ENCODE measurements around the gene USP3.
"Not testable (repeated sequence)": the region's sequence is repeated elsewhere in the genome, so short reads cannot be mapped to it uniquely, and the experiment has no call there.

Gene USP3

GRCh38 chr15:63482874-63483323 lies 21.5 kb upstream of the USP3 start:
- H2AFZ ChIP-seq (ENCODE audit: low read depth, low read length): no peak overlapping the region
- H3K36me3 ChIP-seq (ENCODE audit: insufficient read depth, low read length): no peaks in the 10 kb centered on the region
- H3K27me3 ChIP-seq (ENCODE audit: insufficient read depth, low read length): no peaks in the 10 kb centered on the region
- H3K9me3 ChIP-seq (ENCODE audit: low read length): no peaks in the 10 kb centered on the region
- H3K4me1 ChIP-seq (ENCODE audit: insufficient read depth, low read length): peaks cover 14% of the 10 kb centered on the region
- no peak overlapping the region for H3K4me3 ChIP-seq (ENCODE audit: low read length)

DNA sequence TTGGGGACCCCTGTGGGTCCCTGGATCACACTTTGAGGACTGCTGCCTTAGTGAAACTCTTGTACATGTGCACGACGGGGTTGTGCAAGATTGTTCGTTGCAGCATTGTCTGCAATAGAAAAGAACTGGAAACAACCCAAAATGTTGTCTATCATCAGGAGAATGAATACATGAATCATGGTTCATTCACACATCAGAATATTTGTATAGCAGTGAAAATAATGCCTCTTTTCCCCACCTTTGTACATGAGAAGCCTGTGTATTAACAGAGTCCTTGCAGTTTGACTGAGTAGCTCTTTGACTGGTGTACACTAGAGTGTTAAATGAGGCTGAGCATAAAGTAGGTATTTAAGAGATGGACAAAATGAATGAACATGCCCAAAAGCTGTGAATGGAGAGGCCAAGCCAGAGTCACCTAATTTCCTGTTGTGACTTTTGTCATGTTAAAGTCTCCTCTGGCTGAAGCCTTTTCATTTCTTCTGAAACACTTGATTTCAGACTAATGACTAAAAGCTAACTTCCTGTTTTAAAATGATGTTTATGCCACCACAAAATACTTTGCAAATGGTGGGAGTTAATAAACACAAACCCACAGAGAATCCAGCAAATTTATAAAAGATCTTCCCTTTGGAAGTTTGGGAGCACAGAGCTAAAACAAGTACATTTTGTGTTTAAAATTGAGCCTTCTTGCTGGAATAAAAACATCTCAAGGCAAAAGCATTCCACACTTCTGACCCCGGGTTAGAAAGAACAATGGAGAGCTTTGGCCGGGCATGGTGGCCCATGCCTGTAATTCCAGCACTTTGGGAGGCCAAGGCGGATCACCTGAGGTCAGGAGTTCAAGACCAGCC lies 20.6 kb upstream of the USP3 start:
- Histone ChIP-seq H3K36me3 (ENCODE audit: insufficient read depth, low read length) (no peaks in the 10 kb centered on the region), H3K4me3 (ENCODE audit: low read length) (no peak overlapping the region), H3K9me3 (ENCODE audit: low read length) (no peaks in the 10 kb centered on the region), H3K4me1 (ENCODE audit: insufficient read depth, low read length) (peaks cover 14% of the 10 kb centered on the region), H2AFZ (ENCODE audit: low read depth, low read length) (no peak overlapping the region), H3K27me3 (ENCODE audit: insufficient read depth, low read length) (no peaks in the 10 kb centered on the region)

- no peak overlapping the region for H2AFZ ChIP-seq (ENCODE audit: low read depth, low read length)
- H3K27me3 ChIP-seq (ENCODE audit: insufficient read depth, low read length): no peaks in the 10 kb centered on the region
- no peaks in the 10 kb centered on the region for H3K36me3 ChIP-seq (ENCODE audit: insufficient read depth, low read length)
- peaks cover 14% of the 10 kb centered on the region for H3K4me1 ChIP-seq (ENCODE audit: insufficient read depth, low read length)
- H3K4me3 ChIP-seq (ENCODE audit: low read length): no peak overlapping the region
- no peaks in the 10 kb centered on the region for H3K9me3 ChIP-seq (ENCODE audit: low read length)
These were observed 19.8 kb upstream of the USP3 start for GRCh38 chr15:63484433-63485186.

GRCh38 chr15:63487076-63487757 lies 17.2 kb upstream of the USP3 start:
- Histone ChIP-seq H3K4me3 (ENCODE audit: low read length) (no peak overlapping the region), H3K9me3 (ENCODE audit: low read length) (no peaks in the 10 kb centered on the region), H3K4me1 (ENCODE audit: insufficient read depth, low read length) (peaks cover 18% of the 10 kb centered on the region), H3K36me3 (ENCODE audit: insufficient read depth, low read length) (no peaks in the 10 kb centered on the region), H2AFZ (ENCODE audit: low read depth, low read length) (no peak overlapping the region), H3K27me3 (ENCODE audit: insufficient read depth, low read length) (no peaks in the 10 kb centered on the region)

- H3K4me1 ChIP-seq (ENCODE audit: insufficient read depth, low read length): peaks cover 20% of the 10 kb centered on the region
- H3K27me3 ChIP-seq (ENCODE audit: insufficient read depth, low read length); H3K36me3 ChIP-seq (ENCODE audit: insufficient read depth, low read length); H3K9me3 ChIP-seq (ENCODE audit: low read length); H2AFZ ChIP-seq (ENCODE audit: low read depth, low read length); H3K4me3 ChIP-seq (ENCODE audit: low read length): not testable (repeated sequence)
These were observed 16.5 kb upstream of the USP3 start for GRCh38 chr15:63487758-63488397.

DNA sequence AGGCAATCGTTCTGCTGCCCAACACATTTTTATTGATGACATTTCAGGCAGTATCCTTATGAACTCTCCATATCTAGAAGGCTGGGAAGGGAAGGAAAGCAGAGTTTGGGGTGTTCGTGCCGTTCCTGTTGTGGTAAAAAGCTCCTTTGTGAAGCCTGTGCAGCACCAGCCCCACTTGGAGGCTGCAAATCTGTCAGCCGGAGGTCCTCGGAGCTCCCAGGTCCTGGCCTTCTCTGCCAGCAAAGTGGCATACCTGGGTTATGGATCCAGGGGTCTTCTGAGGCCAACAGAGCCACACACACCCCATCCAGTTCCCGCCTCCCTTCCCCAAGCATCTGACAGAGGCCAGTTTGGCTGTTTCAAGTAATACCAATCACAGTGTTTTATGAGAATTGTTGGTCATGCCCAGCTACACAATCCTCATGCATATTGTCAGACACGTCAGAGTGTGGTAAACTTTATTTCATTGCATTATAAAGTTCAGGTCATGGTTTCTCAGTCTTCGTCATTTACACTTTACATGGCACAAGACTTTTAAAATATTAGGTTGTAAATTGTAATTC lies 15.9 kb upstream of the USP3 start:
- Histone ChIP-seq H3K27me3 (ENCODE audit: insufficient read depth, low read length) (no peaks in the 10 kb centered on the region), H3K4me1 (ENCODE audit: insufficient read depth, low read length) (peaks cover 15% of the 10 kb centered on the region), H3K36me3 (ENCODE audit: insufficient read depth, low read length) (no peaks in the 10 kb centered on the region), H2AFZ (ENCODE audit: low read depth, low read length) (no peak overlapping the region), H3K4me3 (ENCODE audit: low read length) (no peak overlapping the region), H3K9me3 (ENCODE audit: low read length) (no peaks in the 10 kb centered on the region)

GRCh38 chr15:63489352-63489751 lies 15.0 kb upstream of the USP3 start:
- no peaks in the 10 kb centered on the region for H3K9me3 ChIP-seq (ENCODE audit: low read length)
- H3K27me3 ChIP-seq (ENCODE audit: insufficient read depth, low read length): no peaks in the 10 kb centered on the region
- no peaks in the 10 kb centered on the region for H3K36me3 ChIP-seq (ENCODE audit: insufficient read depth, low read length)
- H3K4me1 ChIP-seq (ENCODE audit: insufficient read depth, low read length): peaks cover 8% of the 10 kb centered on the region
- no peak overlapping the region for H3K4me3 ChIP-seq (ENCODE audit: low read length)
- H2AFZ ChIP-seq (ENCODE audit: low read depth, low read length): no peak overlapping the region

GRCh38 chr15:63490345-63491034 lies 13.9 kb upstream of the USP3 start:
- H3K9me3 ChIP-seq (ENCODE audit: low read length): no peaks in the 10 kb centered on the region
- peaks cover 6% of the 10 kb centered on the region for H3K4me1 ChIP-seq (ENCODE audit: insufficient read depth, low read length)
- H2AFZ ChIP-seq (ENCODE audit: low read depth, low read length): no peak overlapping the region
- no peaks in the 10 kb centered on the region for H3K27me3 ChIP-seq (ENCODE audit: insufficient read depth, low read length)
- no peaks in the 10 kb centered on the region for H3K36me3 ChIP-seq (ENCODE audit: insufficient read depth, low read length)
- H3K4me3 ChIP-seq (ENCODE audit: low read length): no peak overlapping the region

DNA sequence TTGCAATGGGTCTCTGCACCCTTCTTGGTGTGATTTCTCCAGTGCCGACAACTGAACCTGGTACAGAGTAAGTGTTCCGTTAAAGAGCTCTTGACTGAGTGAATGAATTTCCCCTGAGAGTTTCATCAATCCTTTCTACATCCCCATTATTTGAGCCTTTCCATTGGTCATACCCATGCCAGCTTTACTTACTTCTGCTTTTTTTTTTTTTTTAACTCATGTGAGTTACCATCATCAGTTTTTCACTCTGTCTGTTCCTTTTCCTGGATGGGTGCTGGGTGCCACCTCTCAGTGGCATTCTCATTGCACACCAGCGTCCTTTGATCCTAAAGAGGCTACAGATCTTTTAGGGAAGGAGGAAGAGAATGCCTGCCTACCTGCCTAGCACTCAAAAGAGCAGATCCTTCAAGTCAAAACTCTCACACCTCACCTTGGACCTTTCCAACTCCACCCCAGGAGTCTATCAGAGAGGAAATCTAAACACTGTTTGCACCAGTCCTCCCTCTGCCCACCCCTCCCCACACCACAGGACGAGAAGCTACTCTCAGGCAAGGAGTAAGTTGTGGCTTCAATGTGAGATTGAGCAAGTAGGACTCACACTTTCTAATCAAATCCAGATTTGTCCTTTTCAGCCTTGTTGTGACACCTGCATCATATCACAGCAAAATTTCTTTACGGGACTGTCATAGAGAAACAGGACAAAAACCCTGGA lies 13.1 kb upstream of the USP3 start:
- Histone ChIP-seq H2AFZ (ENCODE audit: low read depth, low read length) (no peak overlapping the region), H3K36me3 (ENCODE audit: insufficient read depth, low read length) (no peaks in the 10 kb centered on the region), H3K27me3 (ENCODE audit: insufficient read depth, low read length) (no peaks in the 10 kb centered on the region), H3K9me3 (ENCODE audit: low read length) (no peaks in the 10 kb centered on the region), H3K4me1 (ENCODE audit: insufficient read depth, low read length) (peaks cover 6% of the 10 kb centered on the region), H3K4me3 (ENCODE audit: low read length) (no peak overlapping the region)

GRCh38 chr15:63491979-63492378 lies 12.4 kb upstream of the USP3 start:
- H3K36me3 ChIP-seq (ENCODE audit: insufficient read depth, low read length): no peaks in the 10 kb centered on the region
- no peak overlapping the region for H2AFZ ChIP-seq (ENCODE audit: low read depth, low read length)
- no peaks in the 10 kb centered on the region for H3K9me3 ChIP-seq (ENCODE audit: low read length)
- H3K4me1 ChIP-seq (ENCODE audit: insufficient read depth, low read length): peaks cover 6% of the 10 kb centered on the region
- no peaks in the 10 kb centered on the region for H3K27me3 ChIP-seq (ENCODE audit: insufficient read depth, low read length)
- H3K4me3 ChIP-seq (ENCODE audit: low read length): no peak overlapping the region

- Histone ChIP-seq H3K27me3 (ENCODE audit: insufficient read depth, low read length) (no peaks in the 10 kb centered on the region), H3K9me3 (ENCODE audit: low read length) (no peaks in the 10 kb centered on the region), H3K4me1 (ENCODE audit: insufficient read depth, low read length) (peaks cover 6% of the 10 kb centered on the region), H3K36me3 (ENCODE audit: insufficient read depth, low read length) (no peaks in the 10 kb centered on the region), H3K4me3 (ENCODE audit: low read length) (no peak overlapping the region), H2AFZ (ENCODE audit: low read depth, low read length) (no peak overlapping the region)
These were observed 11.8 kb upstream of the USP3 start for GRCh38 chr15:63492541-63493077.
